GM12875 (cell line): ENCODE data around the gene FLCN.

ENCODE experiments used
- H3K4me3 ChIP-seq: one replicate; pipeline ENCODE4 v1.5.1; 2011; ENCODE audit warnings: low read depth, low read length, control low read depth
- TF ChIP-seq, protein P1 (sequence below): IDR thresholded peaks from 2 replicates; pipeline ENCODE4 v1.5.1; 2011; ENCODE audit warnings: low read depth, mild to moderate bottlenecking, control low read depth, inconsistent platforms, low read length, moderate library complexity, borderline replicate concordance; ENCODE audit not compliant: insufficient read depth

The FLCN gene

DNA sequence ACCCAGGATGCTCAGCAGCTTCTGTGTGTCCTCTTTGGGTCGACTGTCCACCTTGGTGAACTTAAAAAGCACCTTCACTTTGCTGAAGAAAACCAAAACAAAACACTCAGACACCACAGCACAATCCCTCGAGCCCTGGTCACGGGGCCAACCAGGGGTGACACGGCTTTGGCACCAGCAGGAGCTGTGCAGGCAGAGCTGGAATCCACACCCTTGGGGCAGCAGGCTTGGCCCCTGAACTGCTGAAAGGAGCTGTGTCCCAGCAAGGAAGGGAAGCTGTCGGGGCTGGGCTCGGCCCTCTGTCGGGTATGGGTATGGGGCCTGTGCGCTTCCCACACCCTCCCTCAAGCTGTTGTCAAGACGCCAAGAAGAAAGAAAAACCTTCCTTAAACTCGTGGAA lies 23.2 kb downstream of the FLCN start:
- no peak overlapping the region for H3K4me3 ChIP-seq
- TF ChIP-seq, protein P1, sequence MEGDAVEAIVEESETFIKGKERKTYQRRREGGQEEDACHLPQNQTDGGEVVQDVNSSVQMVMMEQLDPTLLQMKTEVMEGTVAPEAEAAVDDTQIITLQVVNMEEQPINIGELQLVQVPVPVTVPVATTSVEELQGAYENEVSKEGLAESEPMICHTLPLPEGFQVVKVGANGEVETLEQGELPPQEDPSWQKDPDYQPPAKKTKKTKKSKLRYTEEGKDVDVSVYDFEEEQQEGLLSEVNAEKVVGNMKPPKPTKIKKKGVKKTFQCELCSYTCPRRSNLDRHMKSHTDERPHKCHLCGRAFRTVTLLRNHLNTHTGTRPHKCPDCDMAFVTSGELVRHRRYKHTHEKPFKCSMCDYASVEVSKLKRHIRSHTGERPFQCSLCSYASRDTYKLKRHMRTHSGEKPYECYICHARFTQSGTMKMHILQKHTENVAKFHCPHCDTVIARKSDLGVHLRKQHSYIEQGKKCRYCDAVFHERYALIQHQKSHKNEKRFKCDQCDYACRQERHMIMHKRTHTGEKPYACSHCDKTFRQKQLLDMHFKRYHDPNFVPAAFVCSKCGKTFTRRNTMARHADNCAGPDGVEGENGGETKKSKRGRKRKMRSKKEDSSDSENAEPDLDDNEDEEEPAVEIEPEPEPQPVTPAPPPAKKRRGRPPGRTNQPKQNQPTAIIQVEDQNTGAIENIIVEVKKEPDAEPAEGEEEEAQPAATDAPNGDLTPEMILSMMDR: no peak

DNA sequence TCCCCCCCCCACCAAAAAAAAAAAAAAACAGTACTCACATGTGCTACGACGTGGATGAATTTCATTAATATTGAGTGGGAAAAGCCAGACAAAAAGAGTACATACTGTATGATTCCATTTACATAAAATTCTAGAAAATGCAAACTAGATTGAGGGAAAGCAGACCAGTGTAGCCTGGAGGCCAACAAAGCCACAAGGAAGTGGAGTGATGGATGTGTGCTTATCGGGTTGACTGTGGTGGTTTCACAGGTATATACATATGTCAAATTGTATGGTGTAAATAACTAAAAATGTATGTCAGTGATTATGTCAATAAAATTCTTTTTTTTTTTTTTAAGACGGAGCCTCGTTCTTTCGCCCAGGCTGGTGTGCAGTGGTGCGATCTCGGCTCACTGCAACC lies 29.0 kb downstream of the FLCN start:
- H3K4me3 ChIP-seq: no peak overlapping the region
- TF ChIP-seq, protein P1: no peak

DNA sequence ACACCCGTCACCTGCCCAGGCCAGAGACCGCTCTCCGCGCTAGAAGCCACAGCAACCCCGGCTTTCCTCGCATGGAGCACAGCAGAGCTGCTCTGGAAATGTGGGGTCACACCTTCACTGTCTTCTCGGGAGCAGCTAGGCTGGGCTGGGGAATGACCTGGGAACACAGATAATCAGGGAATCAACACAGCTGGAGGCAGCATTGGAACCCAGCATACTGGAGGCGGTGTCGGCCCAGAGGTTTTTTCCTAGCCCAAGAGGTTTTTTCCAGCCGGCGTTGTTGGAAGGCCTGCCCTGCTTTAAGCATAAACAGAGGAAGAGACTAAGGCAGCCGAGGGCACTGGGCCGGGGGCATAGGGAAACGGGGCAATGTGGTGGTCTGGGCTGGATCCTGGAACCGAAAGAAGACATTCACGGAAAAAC lies 30.0 kb downstream of the FLCN start:
- TF ChIP-seq, protein P1: no peak
- no peak overlapping the region for H3K4me3 ChIP-seq

DNA sequence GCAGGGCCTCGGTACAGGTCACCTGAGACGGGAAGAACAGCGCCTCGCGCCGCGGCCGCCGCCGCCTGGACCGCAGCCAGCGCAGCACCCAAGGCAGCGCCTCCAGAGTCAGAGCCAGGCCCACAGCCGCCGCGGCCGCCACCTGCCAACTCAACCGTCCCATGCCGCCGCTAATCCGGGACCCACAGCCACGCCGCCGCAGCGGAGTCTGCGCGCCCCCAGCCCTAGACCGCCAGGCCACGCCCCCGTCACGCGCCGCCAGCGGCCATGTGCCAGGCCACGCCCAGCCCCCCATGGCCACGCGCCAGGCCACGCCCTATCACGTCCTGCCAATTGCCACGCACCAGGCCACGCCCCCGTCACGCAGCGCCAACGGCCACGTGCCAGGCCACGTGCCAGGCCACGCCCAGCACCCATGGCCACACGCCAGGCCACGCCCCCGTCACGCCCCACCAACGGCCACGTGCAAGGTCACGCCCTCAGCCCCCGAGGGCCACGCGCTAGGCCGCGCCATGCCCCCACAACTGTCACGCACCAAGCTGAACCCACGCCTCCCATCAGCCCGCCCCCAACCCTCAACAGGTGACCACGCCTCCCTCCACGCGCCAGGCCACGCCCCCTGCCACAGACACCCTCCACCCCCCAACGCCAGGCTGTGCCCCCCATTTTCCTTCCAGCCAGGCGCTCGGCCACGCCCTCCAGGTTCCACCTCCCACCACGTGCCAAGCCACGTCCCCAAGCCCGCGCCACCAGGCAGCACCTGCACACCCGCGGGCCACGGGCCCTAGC lies 30.6 kb downstream of the FLCN start, which contains the start of gene PLD6:
Gene PLD6 (minus strand): TSS at position 210 of the 789 bp plus-strand sequence. CDS start 47 bp downstream, at position 163.
- peak within 1 kb of the TSS; percentile 81 for H3K4me3 ChIP-seq
- TF ChIP-seq, protein P1: no peak

DNA sequence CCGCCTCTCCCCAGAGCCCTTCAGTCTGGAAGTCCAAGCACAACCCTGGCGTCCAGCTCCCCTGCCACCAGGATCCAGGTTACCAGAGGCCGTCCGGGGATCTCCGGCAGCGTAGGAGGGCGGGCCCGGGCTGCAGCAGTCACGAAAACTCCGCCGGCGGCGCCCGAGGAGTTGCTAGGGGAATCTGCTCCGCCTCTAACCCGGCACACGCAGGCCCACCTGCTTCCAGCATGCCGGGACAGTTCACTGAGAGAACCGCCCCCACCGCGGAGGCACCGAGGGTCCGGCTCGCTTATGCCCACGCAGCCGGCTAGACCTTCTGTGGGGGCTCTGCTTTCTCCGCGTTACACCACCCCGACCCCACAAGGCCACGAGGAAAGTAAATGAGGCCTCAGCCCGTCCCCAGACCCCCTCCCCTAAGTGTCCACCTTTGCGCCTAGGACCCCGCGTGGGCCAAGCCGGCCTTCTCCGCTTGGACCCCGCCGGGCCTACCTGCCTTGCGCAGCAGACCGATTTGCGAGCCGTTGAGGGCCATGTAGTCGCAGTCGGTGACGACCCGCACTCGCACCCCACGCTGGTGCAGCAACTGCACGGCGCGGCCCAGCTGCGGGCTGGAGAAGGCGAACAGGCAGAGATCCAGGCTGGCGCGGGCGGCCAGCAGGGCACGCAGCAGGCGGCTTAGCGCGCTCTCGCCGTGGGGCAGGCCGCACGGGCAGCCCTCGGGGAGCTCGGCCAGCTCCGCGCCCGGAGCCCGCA lies 31.4 kb downstream of the FLCN start:
- H3K4me3 ChIP-seq: peak overlapping the region; percentile 81
- TF ChIP-seq, protein P1: no peak

DNA sequence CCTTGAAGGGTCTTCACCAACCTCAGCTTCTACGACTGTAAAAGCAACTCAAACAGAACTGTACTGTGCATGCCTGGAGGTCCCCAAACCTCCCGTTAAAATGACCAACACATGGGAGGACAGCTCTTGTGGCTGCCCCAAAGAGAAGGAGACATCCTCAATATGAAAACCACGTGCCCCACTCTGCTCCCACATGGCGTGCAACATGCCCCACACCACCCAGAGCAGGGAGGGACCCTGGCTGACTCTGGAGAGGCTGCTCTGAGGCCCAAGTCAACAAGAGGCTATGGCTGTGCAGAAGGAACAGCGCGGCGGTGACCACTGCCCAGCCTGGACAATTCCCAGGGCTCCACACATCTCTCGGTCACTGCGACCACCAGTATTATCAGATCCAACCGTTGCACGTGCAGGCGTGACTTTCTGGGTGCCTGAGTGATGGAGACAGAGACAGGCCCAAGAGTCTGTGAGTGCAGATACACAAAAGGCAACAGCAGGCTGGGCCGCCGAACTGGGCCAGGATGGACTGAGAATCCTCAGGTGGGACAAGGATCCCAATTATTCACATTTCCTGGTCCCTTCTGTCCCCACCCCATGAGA lies 32.2 kb downstream of the FLCN start:
- peak overlapping the region; percentile 81 for H3K4me3 ChIP-seq
- TF ChIP-seq, protein P1: no peak
